Measurements from ENCODE around the gene LCN15.

DNA sequence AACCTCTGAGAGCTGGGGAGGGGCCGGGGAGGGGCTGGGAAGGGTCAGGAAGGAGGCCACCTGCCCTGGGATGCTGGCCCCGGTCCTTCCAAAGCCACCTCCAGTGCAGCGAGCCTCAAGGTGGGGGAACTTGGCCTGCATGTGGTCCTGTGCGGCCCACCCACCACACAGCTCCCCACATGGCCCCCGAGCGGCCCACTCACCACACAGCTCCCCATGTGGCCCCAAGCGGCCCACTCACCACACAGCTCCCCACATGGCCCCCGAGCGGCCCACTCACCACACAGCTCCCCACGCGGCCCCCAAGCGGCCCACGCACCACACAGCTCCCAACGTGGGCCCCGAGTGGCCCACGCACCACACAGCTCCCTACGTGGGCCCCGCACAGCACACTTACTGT, 19.5 kb downstream of the LCN15 start:
- TF ChIP-seq YY1 (IDR thresholded peaks at IDR 0.05; ENCODE audit: insufficient read depth, insufficient read length): no peak
- TF ChIP-seq ZNF274 (IDR thresholded peaks at IDR 0.05; ENCODE audit: low read depth, low read length): no peak
- TF ChIP-seq SUZ12 (IDR thresholded peaks at IDR 0.05; ENCODE audit: extremely low read depth, insufficient read depth, insufficient read length): no peak

Data from NT2/D1 (cell line).